OCI-LY7 (cell line): ENCODE results near the gene SRGN. TPM values are rescaled to one million over a fixed set of nuclear protein-coding genes. Genes with fewer than 3 reads are reported as not detected.

Source experiments
- BruUV-seq: library from RNA; stranded (reverse); fragments of 400-500 nt; replicated peaks from 2 replicates; lab custom pipeline; 2021; lab: Mats Ljungman, UMichigan
- CTCF ChIA-PET: fragments of 300-600 bp; sonication (Branson Sonifier 250); formaldehyde crosslinking; loops from one replicate; lab custom pipeline; 2022; ENCODE audit warnings: antibody characterized with exemption; ENCODE audit not compliant: unreplicated experiment; lab: Charles Lee
- POLR2A ChIA-PET: fragments of 300-600 bp; sonication (Branson Sonifier 250); formaldehyde crosslinking; loops from one replicate; lab custom pipeline; 2022; ENCODE audit warnings: antibody characterized with exemption; lab: Charles Lee
- DNase-seq: peaks from one replicate; pipeline ENCODE4 v3.0.0-alpha.2; 2015; ENCODE audit warnings: low spot score
- H2AFZ ChIP-seq: fragments of 200-600 bp; sonication (generic), shearing (Covaris generic); 2 replicates; pipeline ENCODE4 v1.6.1; 2014; ENCODE audit warnings: mild to moderate bottlenecking, antibody characterized with exemption, low read length, moderate library complexity
- H3K27ac ChIP-seq: fragments of 200-600 bp; sonication (generic); 2 replicates; pipeline ENCODE4 v1.5.1; 2014; ENCODE audit warnings: mixed run types, low read depth, mild to moderate bottlenecking, moderate library complexity, low read length, inconsistent platforms; ENCODE audit not compliant: poor library complexity, severe bottlenecking
- H3K36me3 ChIP-seq: fragments of 200-600 bp; sonication (generic); 2 replicates; pipeline ENCODE4 v1.6.1; 2014; ENCODE audit warnings: mild to moderate bottlenecking, antibody characterized with exemption, low read length, moderate library complexity, mixed read lengths; ENCODE audit not compliant: insufficient read depth
- H3K4me1 ChIP-seq: fragments of 200-600 bp; sonication (generic); 2 replicates; pipeline ENCODE4 v1.5.1; 2014; ENCODE audit warnings: mild to moderate bottlenecking, low read length; ENCODE audit not compliant: insufficient read depth, poor library complexity, severe bottlenecking
- H3K4me2 ChIP-seq: fragments of 200-600 bp; sonication (generic); 2 replicates; pipeline ENCODE4 v1.6.1; 2014; ENCODE audit warnings: mild to moderate bottlenecking, low read length
- H3K4me3 ChIP-seq: fragments of 200-600 bp; sonication (generic); 2 replicates; pipeline ENCODE4 v1.5.1; 2014; ENCODE audit warnings: mild to moderate bottlenecking, low read depth, low read length; ENCODE audit not compliant: poor library complexity, severe bottlenecking
- H3K79me2 ChIP-seq: fragments of 200-600 bp; sonication (generic); 2 replicates; pipeline ENCODE4 v1.6.1; 2016; ENCODE audit warnings: low read depth, mild to moderate bottlenecking, low read length, moderate library complexity, mixed read lengths; ENCODE audit not compliant: insufficient read depth
- H3K9me2 ChIP-seq: fragments of 200-600 bp; sonication (generic); 2 replicates; pipeline ENCODE4 v1.6.1; 2016; ENCODE audit warnings: mild to moderate bottlenecking, low read length, mixed read lengths; ENCODE audit not compliant: insufficient read depth
- H3K9me3 ChIP-seq: fragments of 200-600 bp; sonication (generic); 2 replicates; pipeline ENCODE4 v1.6.1; 2014; ENCODE audit warnings: mild to moderate bottlenecking, mixed run types, low read length, mixed read lengths
- H4K20me1 ChIP-seq: fragments of 200-600 bp; sonication (generic); 2 replicates; pipeline ENCODE4 v1.6.1; 2014; ENCODE audit warnings: mild to moderate bottlenecking, antibody characterized with exemption, low read length, moderate library complexity, mixed read lengths; ENCODE audit not compliant: insufficient read depth
- CTCF ChIP-seq: fragments of 200-600 bp; sonication (generic); conservative IDR thresholded peaks from 2 replicates; pipeline ENCODE4 v1.5.1; 2014; ENCODE audit warnings: mild to moderate bottlenecking, antibody characterized with exemption, low read length, moderate library complexity, mixed read lengths
- EZH2phosphoT487 ChIP-seq: fragments of 200-600 bp; sonication (generic); IDR thresholded peaks from 2 replicates; pipeline ENCODE4 v1.6.1; 2018; ENCODE audit warnings: low read depth, borderline replicate concordance, mild to moderate bottlenecking, mixed run types, antibody characterized with exemption, low read length, moderate library complexity, mixed read lengths
- intact Hi-C: fragments of 100-400 bp; cut with micrococcal nuclease; formaldehyde crosslinking; loops from one replicate; pipeline ENCODE4 v1.10.0; 2022; ENCODE audit not compliant: unreplicated experiment
- total RNA-seq, 2 experiments: library from RNA; depleted of rRNA in 1 of 2; stranded (reverse); fragments of >200 nt in 1 of 2; shearing (Covaris generic) in 1 of 2; gene quantifications; 2 replicates each; pipeline ENCODE4 v1.2.3, GENCODE V29; 2014 to 2022

The SRGN gene
- total RNA-seq, 2 experiments from 2014 or later = 5.8 to 16.3 TPM

- H3K36me3 ChIP-seq = no peaks in the 10 kb centered on the region
- DNase-seq = no peak
- no TSS peak for BruUV-seq
- CTCF ChIA-PET = no interaction called here
- intact Hi-C loops = loop anchor here (1.0 to 5.0 kb wide), 3 partner anchors 89 to 128 kb away; partner anchors contain the start of genes HKDC1 and KIFBP
- H3K4me1 ChIP-seq = peaks cover 10% of the 10 kb centered on the region
- no peak for TF ChIP-seq EZH2phosphoT487
- TF ChIP-seq CTCF = no peak
- H3K4me2 ChIP-seq = no peak overlapping the region
- no peak overlapping the region for H3K4me3 ChIP-seq
- H3K9me2 ChIP-seq = no peaks in the 10 kb centered on the region
- H4K20me1 ChIP-seq = no peaks in the 10 kb centered on the region
- peaks cover 4% of the 10 kb centered on the region; the same call in 1 of the 2 replicates for H3K79me2 ChIP-seq
- H2AFZ ChIP-seq = no peak overlapping the region
- H3K27ac ChIP-seq = no peak overlapping the region
- POLR2A ChIA-PET = interaction anchor here (0.6 to 0.7 kb wide), 2 partner anchors 115 to 138 kb away, joined by 3 read pairs; no protein-coding TSS in a partner anchor
- H3K9me3 ChIP-seq = no peaks in the 10 kb centered on the region
These were observed 6.0 kb downstream of the SRGN start for GRCh38 chr10:69093933-69094332.

- Histone ChIP-seq H3K4me1 (peaks cover 6% of the 10 kb centered on the region), H3K79me2 (peaks cover 4% of the 10 kb centered on the region; the same call in 1 of the 2 replicates), H2AFZ (no peak overlapping the region), H3K4me3 (no peak overlapping the region), H3K9me3 (no peaks in the 10 kb centered on the region), H4K20me1 (no peaks in the 10 kb centered on the region), H3K36me3 (no peaks in the 10 kb centered on the region), H3K4me2 (no peak overlapping the region), H3K27ac (no peak overlapping the region), H3K9me2 (no peaks in the 10 kb centered on the region)
- ChIA-PET CTCF (no interaction called here), POLR2A (no interaction called here)
- TF ChIP-seq EZH2phosphoT487 = no peak
- no peak for TF ChIP-seq CTCF
- DNase-seq = no peak
- no TSS peak for BruUV-seq
- intact Hi-C loops = no loop called here
These were observed 8.1 kb downstream of the SRGN start for GRCh38 chr10:69096045-69096444.

GRCh38 chr10:69097729-69098128 is 9.8 kb downstream of the SRGN start:
- Histone ChIP-seq H3K9me3 (no peaks in the 10 kb centered on the region), H3K36me3 (no peaks in the 10 kb centered on the region), H3K4me1 (peaks cover 4% of the 10 kb centered on the region), H3K27ac (no peak overlapping the region), H3K79me2 (peaks cover 4% of the 10 kb centered on the region; the same call in 1 of the 2 replicates), H3K9me2 (no peaks in the 10 kb centered on the region), H3K4me2 (no peak overlapping the region), H3K4me3 (no peak overlapping the region), H2AFZ (no peak overlapping the region), H4K20me1 (no peaks in the 10 kb centered on the region)
- no TSS peak for BruUV-seq
- TF ChIP-seq EZH2phosphoT487 (no peak), CTCF (no peak)
- POLR2A ChIA-PET = interaction anchor here (0.6 kb wide), 1 partner anchor 1063 kb away, joined by 3 read pairs; no protein-coding TSS in a partner anchor
- no peak for DNase-seq
- CTCF ChIA-PET = no interaction called here
- intact Hi-C loops = no loop called here
